Astrocyte of the spinal cord (primary cell): ENCODE results near the gene SHROOM2.

ENCODE experiments used
- DNase-seq: peaks from one replicate; pipeline ENCODE4 v3.0.0; 2011; ENCODE audit warnings: low read depth, low spot score
- H3K4me3 ChIP-seq: 2 replicates; pipeline ENCODE4 v1.5.1; 2011; ENCODE audit warnings: low read depth, mild to moderate bottlenecking, low read length, moderate library complexity
- CTCF ChIP-seq: IDR thresholded peaks from 2 replicates; pipeline ENCODE4 v1.5.1; 2012; ENCODE audit warnings: low read depth, mild to moderate bottlenecking, low read length, inconsistent platforms
- in situ Hi-C: cut with HindIII; loops from 2 replicates; pipeline ENCODE4 v1.10.0; 2017; ENCODE audit warnings: low sequenced_read_pairs

Gene SHROOM2

GRCh38 chrX:9887659-9888297 is 101.5 kb downstream of the SHROOM2 start:
- H3K4me3 ChIP-seq = no peak overlapping the region
- DNase-seq = no peak
- in situ Hi-C loops = no loop called here
- TF ChIP-seq CTCF = no peak

GRCh38 chrX:9888953-9889470 is 102.8 kb downstream of the SHROOM2 start:
- TF ChIP-seq CTCF = no peak
- DNase-seq = no peak
- no peak overlapping the region for H3K4me3 ChIP-seq
- in situ Hi-C loops = no loop called here

GRCh38 chrX:9890681-9891091 is 104.5 kb downstream of the SHROOM2 start:
- DNase-seq = no peak
- no peak overlapping the region for H3K4me3 ChIP-seq
- in situ Hi-C loops = no loop called here
- TF ChIP-seq CTCF = no peak

GRCh38 chrX:9895225-9895912 is 109.1 kb downstream of the SHROOM2 start:
- H3K4me3 ChIP-seq = no peak overlapping the region
- TF ChIP-seq CTCF = no peak
- no peak for DNase-seq
- in situ Hi-C loops = no loop called here

- H3K4me3 ChIP-seq = no peak overlapping the region
- peak; percentile 96 for DNase-seq
- in situ Hi-C loops = no loop called here
- no peak for TF ChIP-seq CTCF
These were observed 111.5 kb downstream of the SHROOM2 start for GRCh38 chrX:9897761-9898161.

- no peak overlapping the region for H3K4me3 ChIP-seq
- TF ChIP-seq CTCF = no peak
- DNase-seq = peak; percentile 84
- in situ Hi-C loops = no loop called here
These were observed 113.4 kb downstream of the SHROOM2 start for GRCh38 chrX:9899640-9900111.
